ENCODE measurements around the gene TMEM97.

DNA sequence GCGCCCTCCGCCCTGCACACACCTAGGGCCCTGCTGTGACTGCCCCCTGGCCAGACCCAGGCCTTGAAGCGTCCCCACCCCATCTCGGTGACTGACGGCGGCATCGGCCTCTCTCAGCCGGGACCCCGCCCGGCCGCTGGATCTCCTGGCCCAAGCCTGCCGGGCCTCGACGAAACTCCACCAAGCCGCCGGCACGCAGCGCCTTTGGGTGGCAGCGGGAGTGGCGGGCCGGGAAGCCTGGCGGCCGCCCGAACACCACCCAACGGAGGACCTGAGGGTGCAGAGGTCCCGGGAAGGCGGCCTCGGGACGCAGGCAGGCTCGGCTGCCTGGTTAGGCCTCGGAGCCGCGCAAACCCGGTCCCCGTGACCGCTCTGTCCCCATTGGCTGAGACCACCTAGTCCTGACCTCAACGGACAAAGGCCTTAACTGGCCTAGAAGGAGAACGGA, 12.0 kb upstream of the TMEM97 start:
- TF ChIP-seq, protein P1, sequence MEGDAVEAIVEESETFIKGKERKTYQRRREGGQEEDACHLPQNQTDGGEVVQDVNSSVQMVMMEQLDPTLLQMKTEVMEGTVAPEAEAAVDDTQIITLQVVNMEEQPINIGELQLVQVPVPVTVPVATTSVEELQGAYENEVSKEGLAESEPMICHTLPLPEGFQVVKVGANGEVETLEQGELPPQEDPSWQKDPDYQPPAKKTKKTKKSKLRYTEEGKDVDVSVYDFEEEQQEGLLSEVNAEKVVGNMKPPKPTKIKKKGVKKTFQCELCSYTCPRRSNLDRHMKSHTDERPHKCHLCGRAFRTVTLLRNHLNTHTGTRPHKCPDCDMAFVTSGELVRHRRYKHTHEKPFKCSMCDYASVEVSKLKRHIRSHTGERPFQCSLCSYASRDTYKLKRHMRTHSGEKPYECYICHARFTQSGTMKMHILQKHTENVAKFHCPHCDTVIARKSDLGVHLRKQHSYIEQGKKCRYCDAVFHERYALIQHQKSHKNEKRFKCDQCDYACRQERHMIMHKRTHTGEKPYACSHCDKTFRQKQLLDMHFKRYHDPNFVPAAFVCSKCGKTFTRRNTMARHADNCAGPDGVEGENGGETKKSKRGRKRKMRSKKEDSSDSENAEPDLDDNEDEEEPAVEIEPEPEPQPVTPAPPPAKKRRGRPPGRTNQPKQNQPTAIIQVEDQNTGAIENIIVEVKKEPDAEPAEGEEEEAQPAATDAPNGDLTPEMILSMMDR (IDR thresholded peaks at IDR 0.05): no peak
- no peak for TF ChIP-seq POLR2A (IDR thresholded peaks at IDR 0.05)

Data from heart left ventricle (tissue), 13 donors.